ENCODE data around the gene GIMD1.
"Not testable (repeated sequence)": the region's sequence is repeated elsewhere in the genome, so short reads cannot be mapped to it uniquely, and the experiment has no call there.

GIMD1 gene

GRCh38 chr4:106347167-106347566, 21.4 kb downstream of the GIMD1 start:
- no peak for DNase-seq

- no peak for DNase-seq
These were observed 24.0 kb downstream of the GIMD1 start for GRCh38 chr4:106344647-106344970.

- DNase-seq = no peak
These were observed 24.5 kb downstream of the GIMD1 start for GRCh38 chr4:106343865-106344646.

GRCh38 chr4:106340774-106341173, 27.8 kb downstream of the GIMD1 start:
- no peak for DNase-seq

- DNase-seq = no peak
These were observed 29.1 kb downstream of the GIMD1 start for GRCh38 chr4:106339431-106339830.

GRCh38 chr4:106338671-106339070, 29.9 kb downstream of the GIMD1 start:
- DNase-seq = no peak

GRCh38 chr4:106337916-106338315, 30.7 kb downstream of the GIMD1 start:
- DNase-seq = no peak

GRCh38 chr4:106336618-106337017, 32.0 kb downstream of the GIMD1 start:
- peak; percentile 20 for DNase-seq

- DNase-seq = no peak
These were observed 33.7 kb downstream of the GIMD1 start for GRCh38 chr4:106334741-106335470.

- no peak for DNase-seq
These were observed 35.4 kb downstream of the GIMD1 start for GRCh38 chr4:106333186-106333585.

GRCh38 chr4:106329041-106329618, 39.4 kb downstream of the GIMD1 start:
- peak; percentile 25 for DNase-seq

GRCh38 chr4:106325800-106326199, 42.8 kb downstream of the GIMD1 start:
- DNase-seq = no peak

GRCh38 chr4:106323119-106323518, 45.5 kb downstream of the GIMD1 start:
- DNase-seq = no peak

- not testable (repeated sequence) for DNase-seq
These were observed 46.8 kb downstream of the GIMD1 start for GRCh38 chr4:106321814-106322213.

GRCh38 chr4:106321168-106321567, 47.4 kb downstream of the GIMD1 start:
- not testable (repeated sequence) for DNase-seq

- DNase-seq = no peak
These were observed 48.3 kb downstream of the GIMD1 start for GRCh38 chr4:106320235-106320634.

- DNase-seq = no peak
These were observed 50.1 kb downstream of the GIMD1 start for GRCh38 chr4:106318511-106318910.

GRCh38 chr4:106317815-106318214, 50.8 kb downstream of the GIMD1 start:
- no peak for DNase-seq

- no peak for DNase-seq
These were observed 51.7 kb downstream of the GIMD1 start for GRCh38 chr4:106316773-106317409.

GRCh38 chr4:106315968-106316772, 52.4 kb downstream of the GIMD1 start, which contains the start of the genes AIMP1 and TBCK:
AIMP1 (plus strand) TSS chr4:106316550; CDS start chr4:106325010, 8,460 bp downstream.
TBCK (minus strand) TSS chr4:106316209; CDS start chr4:106308960, 7,249 bp downstream.
- peak; percentile 88 for DNase-seq

GRCh38 chr4:106315476-106315967, 53.1 kb downstream of the GIMD1 start:
- no peak for DNase-seq

GRCh38 chr4:106314960-106315359, 53.6 kb downstream of the GIMD1 start:
- DNase-seq = no peak

Measured in NCI-H526 treated with DMSO at 0.1 percent for 48 hours (cell line).